ENCODE results near the gene MYCBP2. TPM values are rescaled to one million over a fixed set of nuclear protein-coding genes. Genes with fewer than 3 reads are reported as not detected.

MYCBP2 gene
- total and polyA plus RNA-seq, 4 donors = 12.1 to 86.4 (median 30.0) TPM

GRCh38 chr13:77136902-77137420 is 189.9 kb downstream of the MYCBP2 start:
- 86% methylated on average over 3 of the region's 3 CpGs for WGBS
- no peak overlapping the region for H3K27ac ChIP-seq (ENCODE audit: low read depth in 1 of 2, low read length in 2 of 2)
- H3K4me3 ChIP-seq (ENCODE audit: low read depth in 1 of 3, low read length in 3 of 3) = no peak overlapping the region
- no peak overlapping the region for H3K9ac ChIP-seq (ENCODE audit: low read depth in 1 of 2, low read length in 2 of 2)
- H3K4me1 ChIP-seq (ENCODE audit: control insufficient read depth in 4 of 4, insufficient read depth in 4 of 4, low read length in 3 of 4) = no peaks in the 10 kb centered on the region
- DNase-seq (ENCODE audit: low spot score) = no peak
- TF ChIP-seq FOXA2 (IDR thresholded peaks at IDR 0.05) (no peak), NR2F2 (IDR thresholded peaks at IDR 0.05) (no peak), GABPA (IDR thresholded peaks at IDR 0.05 in 1 of 2, conservative IDR thresholded peaks at IDR 0.05 in 1 of 2) (no peak), EGR1 (IDR thresholded peaks at IDR 0.05; ENCODE audit: low read depth in 2 of 2) (no peak), ZBTB33 (IDR thresholded peaks at IDR 0.05) (no peak), JUND (IDR thresholded peaks at IDR 0.05) (no peak), RXRA (IDR thresholded peaks at IDR 0.05) (no peak), RAD21 (IDR thresholded peaks at IDR 0.05) (no peak), SP1 (IDR thresholded peaks at IDR 0.05) (no peak), FOXA1 (IDR thresholded peaks at IDR 0.05) (no peak), ATF3 (IDR thresholded peaks at IDR 0.05) (no peak), REST (IDR thresholded peaks at IDR 0.05) (no peak), CTCF (IDR thresholded peaks at IDR 0.05; ENCODE audit: low read depth, low read length, missing input control) (no peak), HNF4A (conservative IDR thresholded peaks at IDR 0.05) (no peak)
- peaks cover 3 to 27% (median 16%) of the 10 kb centered on the region in 4 donors for H3K36me3 ChIP-seq (ENCODE audit: control insufficient read depth in 4 of 4, insufficient read depth in 3 of 4, low read depth in 1 of 4, low read length in 3 of 4)
- H3K9me3 ChIP-seq (ENCODE audit: control insufficient read depth in 4 of 4, low read length in 3 of 4) = no peaks in the 10 kb centered on the region
- H3K27me3 ChIP-seq (ENCODE audit: control insufficient read depth in 4 of 4, insufficient read depth in 4 of 4, low read length in 3 of 4) = no peaks in the 10 kb centered on the region

- 97% methylated on average over 1 of the region's 1 CpG for WGBS
- no peak overlapping the region for H3K4me3 ChIP-seq (ENCODE audit: low read depth in 1 of 3, low read length in 3 of 3)
- no peaks in the 10 kb centered on the region for H3K27me3 ChIP-seq (ENCODE audit: control insufficient read depth in 4 of 4, insufficient read depth in 4 of 4, low read length in 3 of 4)
- H3K27ac ChIP-seq (ENCODE audit: low read depth in 1 of 2, low read length in 2 of 2) = no peak overlapping the region
- no peaks in the 10 kb centered on the region for H3K4me1 ChIP-seq (ENCODE audit: control insufficient read depth in 4 of 4, insufficient read depth in 4 of 4, low read length in 3 of 4)
- DNase-seq (ENCODE audit: low spot score) = no peak
- no peaks in the 10 kb centered on the region for H3K9me3 ChIP-seq (ENCODE audit: control insufficient read depth in 4 of 4, low read length in 3 of 4)
- no peak for TF ChIP-seq REST (IDR thresholded peaks at IDR 0.05)
- TF ChIP-seq HNF4G (IDR thresholded peaks at IDR 0.05) = no peak
- TF ChIP-seq SP1 (IDR thresholded peaks at IDR 0.05) = no peak
- no peak for TF ChIP-seq FOXA2 (IDR thresholded peaks at IDR 0.05)
- TF ChIP-seq ZBTB33 (IDR thresholded peaks at IDR 0.05) = no peak
- TF ChIP-seq NR2F2 (IDR thresholded peaks at IDR 0.05) = no peak
- H3K9ac ChIP-seq (ENCODE audit: low read depth in 1 of 2, low read length in 2 of 2) = no peak overlapping the region
- H3K36me3 ChIP-seq (ENCODE audit: control insufficient read depth in 4 of 4, insufficient read depth in 3 of 4, low read depth in 1 of 4, low read length in 3 of 4) = peaks cover 1 to 18% (median 14%) of the 10 kb centered on the region in 4 donors
Observed at GRCh38 chr13:77124423-77124822, 202.5 kb downstream of the MYCBP2 start.

Measured in liver (tissue), 9 donors.